HepG2 (cell line): ENCODE data around the gene SRCAP. TPM values are rescaled to one million over a fixed set of nuclear protein-coding genes. Genes with fewer than 3 reads are reported as not detected.

Experiments used
- ATAC-seq: fragments of 200-7000 bp; cut with Tn5 transposase; 3 replicates; pipeline ENCODE4 v1.9.1; 2020; ENCODE audit warnings: mild to moderate bottlenecking, moderate library complexity
- BruUV-seq: library from RNA; stranded (reverse); fragments of 400-500 nt; replicated peaks from 2 replicates; lab custom pipeline; 2021; lab: Mats Ljungman, UMichigan
- CTCF ChIA-PET: fragments of 300-600 bp; formaldehyde crosslinking; extraction: SDS; loops from one replicate; lab custom pipeline; 2021; ENCODE audit warnings: low total read pairs, inconsistent platforms, low intra/inter-chr PET ratio; lab: Yijun Ruan, JAX
- POLR2A ChIA-PET: fragments of 350-600 bp; sonication (Branson Sonifier 250); formaldehyde crosslinking; loops from one replicate; lab custom pipeline; 2020; ENCODE audit warnings: antibody characterized with exemption, inconsistent platforms; lab: Yijun Ruan, JAX
- DNase-seq: peaks from one replicate; pipeline ENCODE4 v3.0.0-alpha.2; 2015; ENCODE audit warnings: low spot score
- FAIRE-seq: peaks from 3 replicates; lab custom pipeline; 2011; peaks lifted over from hg19 to GRCh38; lab: Jason Lieb, UNC
- H2AFZ ChIP-seq: one replicate; pipeline ENCODE4 v1.6.1; 2011; ENCODE audit warnings: low read length, inconsistent platforms
- H3K27ac ChIP-seq: fragments of 300-600 bp; 3 replicates; pipeline ENCODE4 v1.8.0; 2011; ENCODE audit warnings: mixed run types, mild to moderate bottlenecking, mixed read lengths, low read length, inconsistent platforms; ENCODE audit not compliant: insufficient read depth; ENCODE audit errors: extremely low read length
- H3K27me3 ChIP-seq, 2 experiments: fragments of 200-600 bp in 1 of 2; 2 replicates in 1 of 2; 3 replicates in 1 of 2; pipeline versions ENCODE4 v1.6.0 to v1.8.0; 2011; ENCODE audit warnings: low read length in 2 of 2, mild to moderate bottlenecking in 2 of 2, moderate library complexity in 2 of 2, inconsistent platforms in 1 of 2; ENCODE audit not compliant: insufficient read depth in 2 of 2, control insufficient read depth in 1 of 2
- H3K36me3 ChIP-seq, 2 experiments: fragments of 200-600 bp in 1 of 2; replicated peaks in 1 of 2; 2 replicates in 1 of 2; 3 replicates in 1 of 2; pipeline versions ENCODE4 v1.5.1 to v1.8.0; 2011; ENCODE audit warnings: low read length in 2 of 2, inconsistent platforms in 1 of 2; ENCODE audit not compliant: insufficient read depth in 2 of 2, control insufficient read depth in 1 of 2
- H3K4me1 ChIP-seq: 2 replicates; pipeline ENCODE4 v1.5.1; 2012; ENCODE audit warnings: low read length, inconsistent platforms; ENCODE audit not compliant: insufficient read depth
- H3K4me2 ChIP-seq: 2 replicates; pipeline ENCODE4 v1.6.0; 2011; ENCODE audit warnings: low read depth, low read length, inconsistent platforms
- H3K4me3 ChIP-seq, 3 experiments: fragments of 200-600 bp in 1 of 3; sonication (generic), shearing (Covaris generic) in 1 of 3; replicated peaks in 1 of 3; 2 replicates each; pipeline ENCODE4 v1.5.1; 2011 to 2016; ENCODE audit warnings: low read length in 3 of 3, inconsistent platforms in 2 of 3, low read depth in 2 of 3, mild to moderate bottlenecking in 2 of 3, control low read depth in 1 of 3, mixed read lengths in 1 of 3; ENCODE audit not compliant: insufficient read depth in 1 of 3
- H3K79me2 ChIP-seq: one replicate; pipeline ENCODE4 v1.6.1; 2011; ENCODE audit warnings: low read length, inconsistent platforms; ENCODE audit not compliant: insufficient read depth
- H3K9ac ChIP-seq: 2 replicates; pipeline ENCODE4 v1.6.0; 2011; ENCODE audit warnings: mild to moderate bottlenecking, low read depth, low read length, inconsistent platforms; ENCODE audit not compliant: insufficient read depth
- H3K9me3 ChIP-seq: 2 replicates; pipeline ENCODE4 v1.5.1; 2012; ENCODE audit warnings: mild to moderate bottlenecking, low read length
- H4K20me1 ChIP-seq: 2 replicates; pipeline ENCODE4 v1.6.0; 2011; ENCODE audit warnings: inconsistent platforms, mild to moderate bottlenecking, low read length, moderate library complexity; ENCODE audit not compliant: insufficient read depth
- AGO2 ChIP-seq: fragments of 200-400 bp; formaldehyde crosslinking; optimal IDR thresholded peaks from 2 replicates; pipeline ENCODE3; 2017; ENCODE audit warnings: mild to moderate bottlenecking, low read depth, low read length, moderate library complexity
- GMEB2 ChIP-seq: IDR thresholded peaks from 2 replicates; pipeline ENCODE4 v1.6.1; 2016; ENCODE audit warnings: missing biosample characterization, missing genetic modification reagents, low read depth
- NR2C2 ChIP-seq: sonication (generic); formaldehyde crosslinking; IDR thresholded peaks from 2 replicates; pipeline ENCODE4 v1.4.0; 2020; ENCODE audit warnings: missing genetic modification reagents, mild to moderate bottlenecking, moderate library complexity, borderline replicate concordance
- NR2F2 ChIP-seq: IDR thresholded peaks from 2 replicates; pipeline ENCODE4 v1.6.1; 2012; ENCODE audit warnings: low read depth, inconsistent platforms, borderline replicate concordance
- NR2F6 ChIP-seq, 2 experiments: IDR thresholded peaks; 2 replicates each; pipeline ENCODE4 v1.6.1; 2016; ENCODE audit warnings: antibody characterized with exemption in 1 of 2, mild to moderate bottlenecking in 1 of 2
- PAF1 ChIP-seq: IDR thresholded peaks from 2 replicates; pipeline ENCODE4 v1.6.1; 2016; ENCODE audit warnings: missing genetic modification reagents, missing compliant biosample characterization
- RBFOX2 ChIP-seq: fragments of 200-400 bp; formaldehyde crosslinking; IDR thresholded peaks from 2 replicates; pipeline ENCODE4 v1.6.1; 2017; ENCODE audit warnings: low read depth, mild to moderate bottlenecking, low read length
- RFX1 ChIP-seq: fragments of 450-650 bp; IDR thresholded peaks from 2 replicates; pipeline ENCODE4 v1.6.1; 2017
- RXRA ChIP-seq: sonication (generic); formaldehyde crosslinking; IDR thresholded peaks from 2 replicates; pipeline ENCODE4 v1.5.1; 2020; ENCODE audit warnings: missing genetic modification reagents
- SMYD3 ChIP-seq: sonication (generic); formaldehyde crosslinking; IDR thresholded peaks from 2 replicates; pipeline ENCODE4 v1.8.1; 2023; ENCODE audit warnings: mild to moderate bottlenecking, missing genetic modification reagents
- STAT6 ChIP-seq: sonication (generic); formaldehyde crosslinking; IDR thresholded peaks from 2 replicates; pipeline ENCODE4 v1.4.0; 2020; ENCODE audit warnings: missing genetic modification reagents, mild to moderate bottlenecking, borderline replicate concordance
- XBP1 ChIP-seq: sonication (generic); formaldehyde crosslinking; IDR thresholded peaks from 2 replicates; pipeline ENCODE4 v1.5.0; 2020; ENCODE audit warnings: missing genetic modification reagents
- ZFP37 ChIP-seq: sonication (generic); formaldehyde crosslinking; IDR thresholded peaks from 2 replicates; pipeline ENCODE4 v1.4.0; 2020; ENCODE audit warnings: missing genetic modification reagents, borderline replicate concordance
- ZIK1 ChIP-seq: sonication (generic); formaldehyde crosslinking; IDR thresholded peaks from 2 replicates; pipeline ENCODE4 v1.5.0; 2020; ENCODE audit warnings: mild to moderate bottlenecking, low read depth, missing genetic modification reagents, borderline replicate concordance
- ZNF367 ChIP-seq: sonication (generic); formaldehyde crosslinking; IDR thresholded peaks from 2 replicates; pipeline ENCODE4 v1.4.0; 2020; ENCODE audit warnings: missing genetic modification reagents, borderline replicate concordance
- ZNF547 ChIP-seq: sonication (generic); formaldehyde crosslinking; IDR thresholded peaks from 2 replicates; pipeline ENCODE4 v1.5.1; 2020; ENCODE audit warnings: mild to moderate bottlenecking, missing genetic modification reagents
- WGBS: methylation state at CpG from one replicate; pipeline ENCODE4 v1.1.6; 2017; ENCODE audit warnings: low lambda C conversion rate; 5-methylcytosine and 5-hydroxymethylcytosine counted together
- in situ Hi-C: cut with HindIII; loops from 2 replicates; pipeline ENCODE4 v1.10.0; 2017; ENCODE audit warnings: low pct_unique_long_range_greater_than_20kb; ENCODE audit not compliant: extremely low pct_ligation_motif_present
- intact Hi-C: fragments of 100-400 bp; cut with micrococcal nuclease; formaldehyde crosslinking; loops from one replicate; pipeline ENCODE4 v1.10.0; 2022; ENCODE audit not compliant: unreplicated experiment
- polyA plus RNA-seq, 8 experiments: library from polyadenylated mRNA; depleted of rRNA in 3 of 8; stranded (reverse) in 7 of 8; unstranded in 1 of 8; fragments of >200 nt; fragmentation: Illumina TruSeq in 4 of 8; extraction: Trizol in 4 of 8; gene quantifications; 2 replicates each; pipeline versions ENCODE4 v1.2.1 to v1.2.3, GENCODE V29; 2011 to 2016; ENCODE audit warnings: low read depth in 4 of 8, missing spikeins in 1 of 8, mixed read lengths in 1 of 8; ENCODE audit not compliant: insufficient read depth in 1 of 8
- total RNA-seq, 5 experiments: library from RNA; depleted of rRNA; stranded (reverse); fragments of >200 nt; fragmentation: Illumina TruSeq; extraction: Trizol; gene quantifications; 2 replicates each; pipeline ENCODE4 v1.2.3, GENCODE V29; 2016; ENCODE audit warnings: low read depth in 1 of 5
- TF ChIP-seq, protein P1 (sequence below): sonication (generic); formaldehyde crosslinking; IDR thresholded peaks from 2 replicates; pipeline ENCODE4 v1.8.0; 2022; ENCODE audit warnings: missing genetic modification reagents, low read depth, mild to moderate bottlenecking, borderline replicate concordance

SRCAP gene
- total and polyA plus RNA-seq, 2 of the 13 experiments (the other 11 are each of a cell fraction or from before 2014, with no cell fraction given) = 4.9 to 9.0 TPM

DNA sequence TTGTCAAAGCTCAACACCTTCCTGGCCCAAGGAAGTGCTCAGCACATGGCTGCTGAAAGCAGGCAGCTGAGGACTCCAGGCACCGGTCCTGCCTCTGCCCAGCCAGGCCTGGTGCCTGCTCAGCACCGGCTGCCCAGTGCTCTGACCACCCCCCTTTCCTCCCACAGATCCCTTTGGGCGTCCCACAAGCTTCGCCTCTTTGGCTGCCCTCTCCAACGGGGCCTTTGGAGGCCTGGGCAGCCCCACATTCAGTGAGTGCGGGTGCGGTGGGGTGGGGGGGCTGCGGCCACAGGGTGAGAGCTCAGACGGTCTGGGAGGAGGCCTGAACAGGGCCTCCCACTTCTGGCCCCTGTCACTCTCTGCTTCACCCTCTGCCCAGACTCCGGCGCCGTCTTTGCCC, 30.6 kb upstream of the SRCAP start (continued):
- TF ChIP-seq GMEB2 = no peak
- peak; percentile 23 for TF ChIP-seq AGO2
- no peak for TF ChIP-seq ZIK1 (CRISPR knock-in tag)

DNA sequence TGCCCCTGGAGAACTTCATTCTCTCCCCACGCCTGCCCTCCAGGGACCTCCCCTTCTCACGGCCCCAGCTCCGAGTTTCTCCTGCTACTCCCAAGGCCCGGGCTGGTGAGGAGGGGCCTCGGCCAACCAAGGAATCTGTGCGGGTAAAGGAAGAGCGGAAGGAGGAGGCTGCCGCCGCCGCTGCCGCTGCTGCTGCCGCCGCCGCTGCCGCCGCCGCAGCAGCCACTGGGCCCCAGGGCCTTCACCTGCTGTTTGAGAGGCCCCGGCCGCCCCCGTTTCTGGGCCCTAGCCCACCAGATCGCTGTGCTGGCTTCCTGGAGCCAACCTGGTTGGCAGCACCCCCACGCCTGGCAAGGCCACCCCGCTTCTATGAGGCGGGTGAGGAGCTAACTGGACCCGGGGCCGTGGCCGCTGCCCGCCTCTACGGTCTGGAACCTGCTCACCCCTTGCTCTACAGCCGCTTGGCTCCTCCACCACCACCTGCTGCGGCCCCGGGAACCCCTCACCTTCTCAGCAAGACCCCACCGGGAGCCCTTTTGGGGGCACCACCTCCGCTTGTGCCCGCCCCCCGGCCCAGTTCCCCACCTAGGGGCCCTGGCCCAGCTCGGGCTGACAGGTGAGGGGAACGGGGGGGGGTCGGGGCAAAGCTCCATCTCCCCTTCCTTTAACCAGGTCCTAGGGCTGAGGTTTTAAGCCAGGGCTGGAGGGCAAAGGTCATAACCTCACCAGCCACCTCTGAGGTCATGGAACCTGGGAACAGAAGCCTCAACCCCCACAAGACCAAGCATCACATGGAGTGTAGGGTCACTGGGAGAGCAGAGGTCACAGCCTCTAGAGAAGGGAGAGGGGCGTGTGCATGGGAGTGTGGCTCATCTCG, 29.7 kb upstream of the SRCAP start:
- DNase-seq (no peak), ATAC-seq (no peak), FAIRE-seq (no peak)
- Histone ChIP-seq H3K4me3 (no peak overlapping the region), H3K27ac (no peak overlapping the region), H3K4me1 (no peaks in the 10 kb centered on the region), H3K27me3 (no peaks in the 10 kb centered on the region), H3K9ac (no peak overlapping the region), H4K20me1 (no peaks in the 10 kb centered on the region; the same call in 1 of the 2 replicates), H3K9me3 (no peaks in the 10 kb centered on the region), H3K79me2 (no peaks in the 10 kb centered on the region), H3K4me2 (no peak overlapping the region), H2AFZ (no peak overlapping the region), H3K36me3 (peaks cover 36 to 55% of the 10 kb centered on the region in 2 experiments)
- ChIA-PET POLR2A (interaction anchor here (1.3 kb wide), 1 partner anchor 9 kb away, joined by 3 read pairs; no protein-coding TSS in a partner anchor), CTCF (no interaction called here)
- intact Hi-C loops (no loop called here), in situ Hi-C loops (loop anchor here (25.0 kb wide), 1 partner anchor 857 kb away; the partner anchor contains the start of genes MAZ, MVP, PAGR1 and PRRT2)
- no TSS peak for BruUV-seq
- 95% methylated on average over 40 of the region's 41 CpGs for WGBS
- TF ChIP-seq ZNF367 (CRISPR knock-in tag) (no peak), SMYD3 (CRISPR knock-in tag) (no peak), XBP1 (no peak), NR2F2 (peak; percentile 49; the same call in 1 of the 2 replicates), RXRA (CRISPR knock-in tag) (peak; percentile 17; the same call in 1 of the 2 replicates), AGO2 (peak; percentile 72), ZNF547 (no peak), RBFOX2 (peak; percentile 49; the same call in 1 of the 2 replicates), ZFP37 (no peak), RFX1 (no peak), PAF1 (CRISPR knock-in tag) (peak; percentile 36; the same call in 1 of the 2 replicates), NR2C2 (CRISPR knock-in tag) (peak; percentile 45; the same call in 1 of the 2 replicates), STAT6 (CRISPR knock-in tag) (no peak), NR2F6 (IDR thresholded peaks at IDR 0.05) (peak; percentile 54; the same call in 1 of the 2 replicates), NR2F6 (CRISPR knock-in tag; IDR thresholded peaks at IDR 0.05) (peak; percentile 9; the same call in 1 of the 2 replicates)
- TF ChIP-seq, protein P1, sequence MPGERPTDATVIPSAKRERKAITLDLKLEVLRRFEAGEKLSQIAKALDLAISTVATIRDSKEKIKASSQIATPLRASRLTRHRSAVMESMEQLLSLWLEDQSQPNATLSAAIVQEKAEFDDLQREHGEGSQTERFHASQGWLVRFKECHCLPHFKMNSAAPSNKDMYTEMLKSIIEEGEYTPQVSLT (CRISPR knock-in tag) = no peak
